ENCODE measurements around the gene ATG7. TPM values are rescaled to one million over a fixed set of nuclear protein-coding genes. Genes with fewer than 3 reads are reported as not detected.
A peak's percentile ranks its signal among the peaks of the same experiment; 100 is the strongest.

Gene ATG7
- total RNA-seq, 1 donor from 2014 or later = 53.5 TPM

GRCh38 chr3:11476735-11477144 lies 204.5 kb downstream of the ATG7 start:
- no peak for DNase-seq (ENCODE audit: low spot score)
- Histone ChIP-seq H3K36me3 (no peaks in the 10 kb centered on the region), H3K4me3 (no peak overlapping the region), H3F3A (ENCODE audit: low read depth) (no peaks in the 10 kb centered on the region), H4K20me1 (ENCODE audit: low read depth) (no peaks in the 10 kb centered on the region), H3K27me3 (no peaks in the 10 kb centered on the region), H3K79me2 (ENCODE audit: low read depth) (no peaks in the 10 kb centered on the region), H2AFZ (replicated peaks) (no peak overlapping the region), H3K9me3 (ENCODE audit: low read depth) (no peaks in the 10 kb centered on the region), H3K4me1 (peaks cover 32% of the 10 kb centered on the region), H3K4me2 (no peak overlapping the region), H3K27ac (no peak overlapping the region), H3K9ac (no peak overlapping the region)
- Mint-ChIP-seq H3K9me3 (no peaks in the 10 kb centered on the region), H3K27ac (peak overlapping the region; percentile 32), H3K36me3 (no peaks in the 10 kb centered on the region), H3K4me1 (peaks cover 52% of the 10 kb centered on the region), H3K27me3 (ENCODE audit: insufficient read depth, low read depth) (no peaks in the 10 kb centered on the region), H3K4me3 (no peak overlapping the region)
- no peak for TF ChIP-seq EZH2 (IDR thresholded peaks at IDR 0.05)
- no peak for TF ChIP-seq CTCF (IDR thresholded peaks at IDR 0.05)
- TF ChIP-seq EZH2phosphoT487 (IDR thresholded peaks at IDR 0.05) = no peak

- H3K27ac ChIP-seq = no peak overlapping the region
- H3K4me3 Mint-ChIP-seq = peak overlapping the region; percentile 1
- peak; percentile 34 for DNase-seq (ENCODE audit: low spot score)
Observed at GRCh38 chr3:11477407-11477911, 205.3 kb downstream of the ATG7 start.

GRCh38 chr3:11478167-11478566 lies 206.0 kb downstream of the ATG7 start:
- no peaks in the 10 kb centered on the region for H3K36me3 Mint-ChIP-seq
- H3K27me3 Mint-ChIP-seq (ENCODE audit: insufficient read depth, low read depth) = no peaks in the 10 kb centered on the region
- peaks cover 49% of the 10 kb centered on the region for H3K4me1 Mint-ChIP-seq
- H3K4me3 Mint-ChIP-seq = no peak overlapping the region
- Histone ChIP-seq H3K27ac (no peak overlapping the region), H2AFZ (replicated peaks) (no peak overlapping the region), H3K36me3 (no peaks in the 10 kb centered on the region), H4K20me1 (ENCODE audit: low read depth) (no peaks in the 10 kb centered on the region), H3K4me1 (peaks cover 32% of the 10 kb centered on the region), H3K9me3 (ENCODE audit: low read depth) (no peaks in the 10 kb centered on the region), H3K4me2 (no peak overlapping the region), H3K4me3 (no peak overlapping the region), H3F3A (ENCODE audit: low read depth) (no peaks in the 10 kb centered on the region), H3K27me3 (no peaks in the 10 kb centered on the region), H3K79me2 (ENCODE audit: low read depth) (no peaks in the 10 kb centered on the region), H3K9ac (no peak overlapping the region)
- no peak overlapping the region for H3K27ac Mint-ChIP-seq
- no peaks in the 10 kb centered on the region for H3K9me3 Mint-ChIP-seq
- DNase-seq (ENCODE audit: low spot score) = no peak
- TF ChIP-seq EZH2phosphoT487 (IDR thresholded peaks at IDR 0.05) (no peak), CTCF (IDR thresholded peaks at IDR 0.05) (no peak), EZH2 (IDR thresholded peaks at IDR 0.05) (no peak)

More at GRCh38 chr3:11477407-11477911, 205.3 kb downstream of the ATG7 start:
- Histone ChIP-seq H3K9me3 (ENCODE audit: low read depth) (no peaks in the 10 kb centered on the region), H3K4me3 (no peak overlapping the region), H4K20me1 (ENCODE audit: low read depth) (no peaks in the 10 kb centered on the region), H3K79me2 (ENCODE audit: low read depth) (no peaks in the 10 kb centered on the region), H3K4me1 (peaks cover 32% of the 10 kb centered on the region), H3K4me2 (no peak overlapping the region), H3F3A (ENCODE audit: low read depth) (no peaks in the 10 kb centered on the region), H3K36me3 (no peaks in the 10 kb centered on the region), H3K27me3 (no peaks in the 10 kb centered on the region), H3K9ac (no peak overlapping the region), H2AFZ (replicated peaks) (no peak overlapping the region)
- peak overlapping the region; percentile 96 for H3K27ac Mint-ChIP-seq
- H3K27me3 Mint-ChIP-seq (ENCODE audit: insufficient read depth, low read depth) = no peaks in the 10 kb centered on the region
- H3K36me3 Mint-ChIP-seq = no peaks in the 10 kb centered on the region
- H3K4me1 Mint-ChIP-seq = peaks cover 49% of the 10 kb centered on the region
- TF ChIP-seq EZH2phosphoT487 (IDR thresholded peaks at IDR 0.05) (no peak), EZH2 (IDR thresholded peaks at IDR 0.05) (no peak), CTCF (IDR thresholded peaks at IDR 0.05) (no peak)
- H3K9me3 Mint-ChIP-seq = no peaks in the 10 kb centered on the region

Measured in neural progenitor cell (in vitro differentiated cells).